Urothelium cell line (cell line): ENCODE results near the gene GATM.
"Not testable (repeated sequence)": the region's sequence is repeated elsewhere in the genome, so short reads cannot be mapped to it uniquely, and the experiment has no call there.

Experiments used
- DNase-seq: peaks from one replicate; pipeline ENCODE4 v3.0.0; 2011; ENCODE audit warnings: low spot score, mixed read lengths
- FAIRE-seq: peaks from 2 replicates; lab custom pipeline; 2011; peaks lifted over from hg19 to GRCh38; lab: Jason Lieb, UNC

Gene GATM

DNA sequence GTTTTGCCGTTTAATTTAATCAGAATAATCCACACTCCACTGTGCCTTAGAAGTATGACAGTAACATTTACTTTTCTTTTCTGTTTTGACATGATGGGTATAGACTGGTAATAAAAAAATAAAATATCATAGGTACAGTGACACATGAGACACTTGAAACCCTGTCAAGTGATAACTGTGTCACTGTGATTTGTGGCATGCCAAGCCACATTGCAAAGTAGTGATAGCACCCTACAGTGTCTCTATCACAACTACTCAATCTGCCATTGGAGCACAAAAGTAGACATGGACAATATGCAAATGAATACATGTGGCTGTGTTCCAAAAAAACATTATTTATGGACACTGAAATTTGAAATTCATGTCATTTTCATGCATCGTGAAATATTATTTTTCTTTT, 22.5 kb downstream of the GATM start:
- no peak for FAIRE-seq
- no peak for DNase-seq

DNA sequence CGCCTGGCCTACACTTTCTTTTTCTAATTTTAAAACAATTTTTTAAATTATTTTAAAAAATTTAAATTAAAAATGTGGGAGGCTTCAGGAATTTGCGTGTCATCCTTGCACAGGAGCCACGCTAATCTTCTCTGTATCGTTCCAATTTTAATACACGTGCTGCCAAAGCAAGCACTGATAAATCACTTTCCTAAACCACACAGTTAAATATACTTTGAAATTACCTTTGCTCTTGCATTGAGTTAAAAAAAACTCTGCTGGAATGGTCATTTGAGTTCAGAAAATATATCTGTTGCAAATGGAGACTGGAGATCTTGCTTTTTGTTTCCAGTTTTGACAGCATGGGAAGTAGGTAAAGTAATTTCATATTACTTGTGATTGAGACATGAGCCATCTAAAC, 23.6 kb downstream of the GATM start:
- FAIRE-seq (no peak), DNase-seq (no peak)

DNA sequence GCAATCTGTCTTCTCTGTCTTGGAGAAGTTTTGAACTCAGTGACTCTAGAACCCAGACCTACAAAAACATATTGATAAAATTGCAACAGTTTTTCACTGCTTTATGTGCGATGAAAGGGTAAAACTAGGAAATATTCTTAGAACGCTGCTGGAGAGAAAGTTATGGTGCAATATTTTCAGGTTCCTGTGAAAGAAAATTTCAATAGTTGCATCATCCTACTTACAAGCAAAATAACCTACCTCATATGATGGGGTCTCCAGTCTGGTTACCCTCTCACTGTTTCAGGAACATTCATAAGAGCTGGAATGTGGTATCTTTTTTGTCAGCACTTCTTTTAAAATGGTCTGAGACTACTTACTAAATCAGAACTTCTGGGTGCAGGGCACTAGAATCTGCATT, 27.1 kb downstream of the GATM start:
- FAIRE-seq (no peak), DNase-seq (no peak)

DNA sequence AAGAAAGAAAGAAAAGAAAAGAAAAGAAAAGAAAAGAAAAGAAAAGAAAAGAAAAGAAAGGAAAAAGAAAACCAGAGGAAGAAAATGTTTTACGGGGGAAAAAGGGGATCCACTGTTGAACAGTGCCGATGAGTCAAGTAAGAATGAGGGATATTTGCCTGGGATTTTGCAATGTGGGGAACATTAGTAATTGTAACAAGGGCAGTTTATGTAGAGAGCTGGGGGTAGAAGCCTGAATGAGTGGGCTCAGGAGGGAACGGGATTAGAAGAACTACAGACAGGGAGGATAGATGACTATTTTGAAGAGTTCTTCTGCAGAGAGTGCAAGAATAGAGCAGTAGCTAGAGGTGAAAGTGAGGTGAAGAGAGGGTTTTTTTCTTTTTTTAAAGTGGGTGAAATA, 28.7 kb downstream of the GATM start:
- FAIRE-seq (no peak), DNase-seq (no peak)

DNA sequence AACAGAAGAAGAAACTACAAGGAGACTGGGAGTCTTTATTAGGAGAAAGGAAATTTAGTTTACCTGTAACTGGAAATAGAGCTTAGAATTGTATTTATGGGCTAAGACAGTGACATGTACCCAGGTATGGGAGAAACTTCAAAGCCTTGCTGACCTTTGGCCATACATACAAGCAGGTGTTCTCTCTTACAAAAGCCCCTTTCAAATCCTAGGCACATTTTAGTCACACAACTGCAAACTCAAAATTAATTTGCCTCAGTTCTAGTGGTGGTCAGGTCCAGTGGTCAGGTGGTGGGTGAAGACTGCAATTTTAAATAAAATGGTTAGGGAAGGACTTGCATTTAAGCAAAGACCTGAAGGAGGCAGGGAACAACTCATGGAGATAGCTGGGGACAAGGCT, 30.4 kb downstream of the GATM start:
- FAIRE-seq (no peak), DNase-seq (no peak)

DNA sequence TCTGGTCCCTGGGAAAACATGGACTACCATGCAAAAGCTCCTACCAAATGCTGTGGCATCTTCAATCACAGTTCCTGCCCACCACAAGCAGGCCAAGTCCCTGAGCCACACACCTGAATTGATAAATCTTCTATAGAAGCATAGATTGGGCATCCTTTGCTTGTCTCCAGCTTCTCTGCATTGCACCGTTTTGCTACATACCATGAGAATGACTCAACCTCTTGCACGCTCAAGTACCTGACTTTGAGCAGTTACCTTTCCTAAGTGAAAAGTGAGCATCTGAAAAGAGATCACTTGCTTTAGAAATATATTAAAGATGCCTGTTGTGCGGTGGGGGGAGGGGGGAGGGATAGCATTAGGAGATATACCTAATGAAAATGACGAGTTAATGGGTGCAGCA, 31.3 kb downstream of the GATM start:
- no peak for FAIRE-seq
- DNase-seq: no peak

DNA sequence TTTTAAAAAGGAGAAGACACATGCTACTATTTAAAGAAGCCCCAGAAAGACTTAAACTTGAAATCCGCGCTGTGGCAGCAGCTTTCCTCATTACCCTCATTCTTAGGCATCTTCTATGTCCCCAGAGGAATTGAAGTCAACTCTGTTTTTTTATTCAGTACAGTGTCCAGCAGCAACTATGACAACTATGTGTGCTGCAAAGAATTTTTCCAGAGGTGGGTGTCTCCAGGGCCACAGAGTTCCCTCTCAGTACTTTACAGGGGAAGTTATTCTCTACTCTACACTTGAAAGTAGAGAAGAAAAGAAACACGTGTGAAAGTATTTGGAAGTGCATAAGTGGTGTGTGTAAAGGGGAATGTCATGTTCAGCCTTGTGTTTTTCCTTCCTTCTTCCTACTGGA, 32.0 kb downstream of the GATM start:
- DNase-seq: no peak
- no peak for FAIRE-seq

DNA sequence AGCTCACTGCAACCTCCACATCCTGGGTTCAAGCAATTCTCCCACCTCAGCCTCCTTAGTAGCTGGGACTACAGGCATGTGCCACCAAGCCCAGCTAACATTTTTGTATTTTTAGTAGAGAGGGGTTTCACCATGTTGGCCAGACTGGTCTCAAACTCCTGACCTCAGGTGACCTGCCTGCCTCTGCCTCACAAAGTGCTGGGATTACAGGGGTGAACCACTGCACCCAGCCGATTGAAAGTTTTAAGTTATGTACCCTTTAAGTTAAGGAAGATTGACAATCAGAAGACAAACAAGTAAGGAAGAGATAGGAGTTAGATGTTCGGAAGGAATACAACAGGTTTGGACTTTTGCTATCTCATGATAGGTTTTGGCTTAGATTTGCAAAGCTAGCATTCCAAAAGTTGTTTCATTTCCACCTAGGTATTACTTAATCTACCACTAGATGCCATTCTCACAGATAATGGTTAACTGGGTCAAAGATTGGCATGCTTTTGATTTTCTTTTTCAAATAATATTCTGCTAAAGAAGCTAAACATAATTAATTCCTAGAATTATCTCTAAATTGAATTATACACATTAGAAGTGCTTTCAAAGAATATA, 35.0 kb downstream of the GATM start:
- no peak for FAIRE-seq

DNA sequence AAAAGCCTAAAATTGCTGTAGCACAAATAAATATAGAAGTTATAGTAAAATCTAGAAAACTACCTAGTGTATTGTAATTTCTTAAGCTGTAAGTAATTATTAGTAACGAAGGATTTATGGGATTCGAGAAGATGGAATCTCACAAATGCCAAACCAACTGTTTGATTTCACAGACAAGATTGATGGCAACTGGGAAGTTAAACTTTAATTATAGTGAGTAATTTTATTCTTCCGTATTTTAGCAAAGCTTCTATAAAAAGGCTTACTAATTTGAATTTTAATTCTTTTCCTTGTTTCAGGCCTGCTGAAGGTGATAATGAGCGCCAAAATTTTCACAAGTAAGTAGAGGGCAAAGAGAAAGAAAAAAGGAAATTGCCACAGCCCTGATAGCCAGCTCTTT, 36.6 kb downstream of the GATM start:
- no peak for DNase-seq
- no peak for FAIRE-seq

More for the DNA sequence above, 35.0 kb downstream of the GATM start:
- DNase-seq: no peak

DNA sequence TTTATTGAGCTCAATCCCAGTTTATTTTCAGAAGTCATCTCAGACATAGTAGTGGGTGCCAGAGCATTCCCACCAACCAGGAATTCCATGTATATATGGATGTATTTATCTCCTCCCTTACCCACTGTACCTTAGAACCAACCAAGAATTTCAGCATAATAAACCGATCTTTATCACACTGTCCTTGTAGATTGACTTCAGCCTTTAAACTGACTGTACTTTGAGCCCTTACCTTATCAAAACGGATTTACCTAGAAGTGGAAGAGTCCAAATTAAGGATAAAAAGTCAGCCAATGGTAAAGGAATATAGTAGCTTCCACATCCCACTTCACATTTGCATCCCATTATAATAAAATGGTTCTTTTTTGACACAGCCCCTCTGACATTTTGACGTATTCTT, 37.9 kb downstream of the GATM start:
- FAIRE-seq (no peak), DNase-seq (no peak)

DNA sequence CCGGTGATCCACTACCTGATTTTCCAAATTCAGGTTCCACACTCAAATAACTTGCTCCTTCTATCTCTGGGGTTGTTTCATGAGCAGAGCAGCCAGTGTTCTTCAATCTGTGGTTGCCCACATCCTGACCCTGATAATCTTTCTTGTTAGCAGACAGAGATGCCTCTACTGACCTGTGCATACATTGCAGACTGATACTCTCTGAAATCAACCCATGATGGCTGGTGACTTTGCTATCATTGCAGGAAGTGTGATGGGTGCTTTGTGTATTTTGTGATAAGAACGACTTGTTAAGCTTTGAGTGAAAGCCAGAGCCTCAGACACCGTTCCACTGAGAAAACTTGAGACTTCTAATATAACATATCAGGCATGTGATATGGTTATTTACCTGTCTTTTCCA, 39.9 kb downstream of the GATM start:
- FAIRE-seq: no peak
- no peak for DNase-seq

DNA sequence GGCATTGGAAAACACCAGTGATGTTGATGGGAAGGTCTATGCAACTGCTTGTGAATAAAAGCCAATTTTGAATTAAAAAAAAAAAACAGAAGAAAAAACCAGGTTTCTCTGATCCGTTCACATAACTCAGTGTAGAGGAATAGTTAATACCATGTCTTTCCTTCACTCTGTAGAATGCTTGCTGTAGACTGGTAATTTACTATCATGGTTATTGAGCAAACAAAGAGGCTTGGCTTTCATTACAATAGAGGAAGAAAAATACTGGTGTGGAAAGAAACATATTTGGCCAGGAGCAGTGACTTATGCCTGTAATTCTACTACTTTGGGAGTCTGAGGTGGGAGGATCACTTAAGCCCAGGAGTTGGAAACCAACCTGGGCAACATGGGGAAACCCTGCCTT, 41.1 kb downstream of the GATM start:
- no peak for DNase-seq
- no peak for FAIRE-seq

DNA sequence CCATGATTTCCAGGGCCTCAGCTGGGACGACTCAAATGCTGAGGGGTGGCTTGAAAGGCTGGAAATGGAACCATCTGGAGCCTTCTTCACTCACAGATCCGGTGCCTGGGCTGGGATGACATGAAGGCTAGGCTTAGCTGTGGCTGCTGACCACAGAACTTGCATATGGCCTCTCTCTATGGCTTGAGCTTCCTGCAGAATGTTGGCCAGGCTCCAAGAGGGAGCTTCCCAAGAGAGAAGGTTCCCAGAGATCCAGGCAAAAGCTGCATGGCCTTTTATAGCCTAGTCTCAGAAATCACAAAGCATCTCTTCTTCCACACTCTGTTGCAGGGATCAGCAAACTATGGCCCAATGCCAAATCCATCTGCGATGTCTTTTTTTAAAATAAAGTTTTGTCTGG, 44.8 kb downstream of the GATM start:
- FAIRE-seq: no peak

DNA sequence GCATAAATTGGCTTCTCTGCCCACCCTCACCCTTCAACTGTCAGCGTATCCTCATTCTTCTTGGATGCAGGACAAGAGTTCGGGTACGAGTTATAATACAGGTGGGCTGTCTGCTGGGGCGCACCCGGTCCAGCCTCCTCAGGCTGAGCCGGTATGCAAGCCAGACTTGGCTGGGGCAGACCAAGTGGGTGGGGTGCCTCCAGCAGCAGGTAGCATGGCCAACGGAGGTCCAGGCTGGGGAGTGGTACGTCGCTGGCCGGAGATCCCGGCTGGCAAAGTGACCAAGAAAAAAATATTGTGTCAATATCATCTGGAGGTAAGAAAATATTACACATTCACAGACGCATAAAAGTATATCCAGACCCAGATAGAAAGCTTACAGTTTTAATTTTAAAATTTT, 45.6 kb downstream of the GATM start:
- FAIRE-seq (no peak), DNase-seq (no peak)

More for the DNA sequence above, 44.8 kb downstream of the GATM start:
- peak; percentile 53 for DNase-seq

DNA sequence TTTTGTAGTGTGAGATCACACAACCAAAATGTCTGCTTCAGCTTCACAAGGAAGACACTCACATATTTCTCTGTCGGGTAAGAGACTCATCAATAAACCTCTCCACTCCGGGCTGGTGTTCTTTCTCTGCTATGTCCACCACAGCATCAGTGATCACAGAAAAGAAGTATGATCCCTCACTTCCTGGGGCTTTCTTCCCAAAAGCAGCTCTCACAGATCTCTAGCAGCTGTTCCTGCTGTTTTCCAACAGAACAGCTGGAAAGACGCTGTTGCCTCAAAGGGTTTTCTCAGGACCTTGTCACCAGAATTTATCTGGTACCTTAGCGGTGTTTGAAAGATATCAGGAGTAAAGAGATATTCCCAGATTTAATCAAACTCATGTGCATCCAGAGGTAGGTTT, 46.4 kb downstream of the GATM start:
- DNase-seq (no peak), FAIRE-seq (no peak)

DNA sequence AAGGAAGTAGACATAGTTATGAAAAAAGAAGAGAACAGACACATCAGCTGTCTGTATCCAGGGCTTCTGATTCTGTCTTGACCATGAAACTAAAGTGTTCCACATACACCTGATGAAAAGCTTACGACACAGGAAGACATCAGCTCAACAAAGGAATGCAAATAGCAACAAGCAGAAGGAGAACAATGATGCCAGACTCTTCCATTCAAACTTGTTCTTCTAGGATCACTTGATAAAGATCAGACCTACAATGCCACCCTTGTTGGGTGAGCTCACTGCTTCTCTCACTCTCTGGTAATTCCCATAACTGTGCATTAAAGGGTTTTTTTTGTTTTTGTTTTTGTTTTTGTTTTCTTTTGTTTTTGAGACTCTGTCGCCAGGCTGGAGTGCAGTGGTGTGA, 49.7 kb downstream of the GATM start:
- no peak for DNase-seq
- FAIRE-seq: no peak

DNA sequence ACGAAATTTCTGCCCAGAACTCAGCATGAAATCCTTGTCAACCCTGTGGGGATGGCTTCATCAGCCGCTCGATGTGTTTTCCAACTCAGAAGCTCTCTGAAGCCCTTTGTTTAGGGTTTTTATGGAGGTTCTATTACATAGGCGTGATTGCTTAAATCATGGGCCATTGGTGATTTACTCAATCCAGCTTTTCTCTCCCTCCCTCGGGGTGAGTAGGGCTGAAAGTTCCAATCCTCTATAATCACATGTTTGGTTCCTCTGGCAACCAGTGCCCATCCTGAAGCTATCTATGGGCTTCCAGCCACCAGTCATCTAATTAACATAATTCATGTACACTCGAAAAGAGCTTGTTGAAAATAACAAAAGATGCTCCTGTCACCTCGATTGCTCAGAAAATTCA, 51.6 kb downstream of the GATM start:
- FAIRE-seq (no peak), DNase-seq (no peak)

DNA sequence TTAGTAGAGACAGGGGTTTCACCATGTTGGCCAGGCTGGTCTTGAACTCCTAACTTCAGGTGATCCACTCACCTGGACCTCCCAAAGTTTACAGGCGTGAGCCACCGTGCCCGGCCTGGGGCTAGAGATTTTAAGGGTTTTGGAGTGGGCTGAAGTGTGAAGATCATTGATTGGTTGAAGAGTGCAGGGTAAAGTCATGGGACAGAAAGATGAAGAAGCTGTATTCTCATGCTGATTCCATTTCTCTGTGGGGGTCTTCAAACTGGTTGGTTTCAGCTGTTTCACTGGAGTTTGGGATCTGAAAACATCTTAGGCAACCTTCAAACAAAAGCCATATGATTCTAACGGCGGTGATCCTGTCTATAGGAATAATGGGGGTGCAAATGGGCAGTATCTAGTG, 52.1 kb downstream of the GATM start:
- FAIRE-seq (no peak), DNase-seq (no peak)

DNA sequence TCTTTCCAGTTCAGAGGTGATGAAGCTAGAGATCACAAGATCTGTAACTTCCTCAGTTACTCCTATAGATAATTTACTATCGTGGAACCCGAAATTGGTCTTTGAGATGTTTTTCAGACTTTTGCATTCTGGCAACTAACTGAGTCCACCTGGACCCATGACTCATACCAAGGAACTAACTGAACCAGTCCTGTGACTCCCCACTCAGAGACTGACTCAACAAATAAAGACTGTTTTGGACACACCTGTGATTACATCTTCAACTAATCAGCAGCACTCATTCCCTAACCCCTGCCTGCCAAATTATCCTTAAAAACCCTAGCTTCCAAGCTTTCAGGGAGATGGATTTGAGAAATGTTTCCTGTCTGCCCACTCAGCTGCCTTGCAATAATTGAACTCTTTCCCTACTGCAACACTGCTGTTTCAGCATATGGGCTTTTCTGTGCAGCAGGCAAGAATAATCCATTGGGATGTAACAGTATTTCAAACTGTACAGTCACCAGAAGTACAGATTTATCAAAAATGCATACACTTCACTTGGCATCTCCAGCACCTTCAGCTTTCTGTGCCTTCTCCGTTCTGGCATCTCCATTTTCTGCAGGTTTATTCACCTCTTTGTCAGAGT, 57.7 kb downstream of the GATM start:
- FAIRE-seq: no peak

DNA sequence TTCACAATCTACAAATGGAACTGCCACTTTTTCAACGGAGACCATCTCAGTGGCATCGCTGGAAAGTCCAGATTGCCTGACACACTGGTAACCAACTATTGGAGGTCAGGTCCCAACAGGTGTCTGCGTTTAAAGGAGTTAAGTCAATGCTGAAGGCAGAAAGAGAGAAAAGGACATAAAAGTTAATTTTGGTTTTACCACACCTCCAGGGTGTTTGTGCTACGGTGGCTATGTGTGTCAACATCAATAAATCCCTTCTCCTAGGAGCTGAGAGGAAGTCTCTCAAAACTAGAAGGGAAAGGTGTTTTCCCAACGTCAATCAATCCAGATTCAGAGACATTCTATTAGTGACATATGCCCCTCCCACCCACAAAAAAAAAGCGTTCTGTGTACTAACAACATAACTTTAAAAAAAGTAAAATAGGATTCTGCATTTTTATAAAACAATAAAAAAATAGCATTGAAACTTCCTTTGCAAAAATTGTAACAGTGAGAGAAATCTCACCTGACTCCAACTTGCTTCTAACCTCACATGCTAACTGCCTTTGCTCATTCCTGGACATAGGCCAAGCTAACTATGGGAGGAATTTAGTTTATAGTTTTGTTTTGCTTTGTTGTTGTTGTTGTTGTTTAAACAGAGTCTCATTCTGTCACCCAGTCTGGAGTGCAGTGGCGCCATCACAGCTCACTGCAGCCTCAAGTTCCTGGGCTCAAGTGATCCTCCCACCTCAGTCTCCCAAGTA, 58.7 kb downstream of the GATM start:
- no peak for DNase-seq
- FAIRE-seq: no peak

More for the DNA sequence above, 57.7 kb downstream of the GATM start:
- peak; percentile 23 for DNase-seq

DNA sequence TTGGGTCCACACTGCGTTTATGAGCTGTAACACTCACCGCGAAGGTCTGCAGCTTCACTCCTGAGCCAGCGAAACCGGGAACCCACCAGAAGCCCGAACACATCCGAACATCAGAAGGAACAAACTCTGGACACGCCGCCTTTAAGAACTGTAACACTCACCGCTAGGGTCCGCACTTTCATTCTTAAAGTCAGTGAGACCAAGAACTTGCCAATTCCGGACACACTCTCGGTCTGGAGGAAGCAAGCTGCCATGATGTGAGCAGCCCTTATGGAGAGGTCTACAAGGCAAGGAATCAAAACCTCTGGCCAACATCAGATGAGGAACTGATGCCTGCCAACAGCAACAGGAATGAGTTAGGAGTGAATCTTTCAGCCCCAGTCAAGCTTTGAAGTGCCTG, 63.4 kb downstream of the GATM start:
- no peak for FAIRE-seq
- DNase-seq: no peak

DNA sequence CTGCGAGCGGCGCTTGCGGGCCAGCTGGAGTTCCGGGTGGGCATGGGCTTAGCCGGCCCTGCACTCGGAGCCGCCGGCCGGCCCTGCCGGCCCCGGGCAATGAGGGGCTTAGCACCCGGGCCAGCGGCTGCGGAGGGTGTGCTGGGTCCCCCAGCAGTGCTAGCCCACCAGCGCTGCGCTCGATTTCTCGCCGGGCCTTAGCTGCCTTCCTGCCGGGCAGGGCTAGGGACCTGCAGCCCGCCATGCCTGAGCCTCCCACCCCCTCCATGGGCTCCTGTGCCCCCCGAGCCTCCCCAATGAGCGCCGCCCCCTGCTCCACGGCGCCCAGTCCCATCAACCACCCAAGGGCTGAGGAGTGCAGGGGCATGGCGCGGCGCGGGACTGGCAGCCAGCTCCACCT, 64.2 kb downstream of the GATM start:
- FAIRE-seq, DNase-seq: not testable (repeated sequence)
